Panc1 (cell line): ENCODE results near the gene INVS. TPM values are rescaled to one million over a fixed set of nuclear protein-coding genes. Genes with fewer than 3 reads are reported as not detected.

Source experiments
- ATAC-seq: fragments of 200-7000 bp; cut with Tn5 transposase; 2 replicates; pipeline ENCODE4 v1.9.1; 2020; ENCODE audit warnings: mild to moderate bottlenecking, moderate library complexity
- BruUV-seq: library from RNA; stranded (reverse); fragments of 400-500 nt; replicated peaks from 2 replicates; lab custom pipeline; 2021; lab: Mats Ljungman, UMichigan
- CTCF ChIA-PET: fragments of 300-600 bp; sonication (Branson Sonifier 250); formaldehyde crosslinking; loops from one replicate; lab custom pipeline; 2022; ENCODE audit warnings: antibody characterized with exemption; lab: Charles Lee
- POLR2A ChIA-PET: fragments of 300-600 bp; sonication (Branson Sonifier 250); formaldehyde crosslinking; loops from one replicate; lab custom pipeline; 2022; ENCODE audit warnings: antibody characterized with exemption; lab: Charles Lee
- DNase-seq: peaks from one replicate; pipeline ENCODE4 v3.0.0-alpha.2; 2010; ENCODE audit warnings: low read depth, low spot score
- H3K27ac ChIP-seq: 2 replicates; pipeline ENCODE4 v1.5.1; 2011; ENCODE audit warnings: mild to moderate bottlenecking, low read length, inconsistent platforms
- H3K27me3 ChIP-seq: fragments of 200-500 bp; sonication (Bioruptor generic); 2 replicates; pipeline ENCODE4 v1.6.0; 2014; ENCODE audit warnings: low read length, inconsistent platforms; ENCODE audit not compliant: control insufficient read depth, insufficient read depth
- H3K36me3 ChIP-seq: fragments of 200-500 bp; sonication (Bioruptor generic); 2 replicates; pipeline ENCODE4 v1.5.1; 2014; ENCODE audit warnings: inconsistent platforms, mild to moderate bottlenecking, low read length, moderate library complexity; ENCODE audit not compliant: control insufficient read depth, insufficient read depth
- H3K4me1 ChIP-seq: 2 replicates; pipeline ENCODE4 v1.5.1; 2011; ENCODE audit warnings: inconsistent platforms, mild to moderate bottlenecking, low read length, moderate library complexity; ENCODE audit not compliant: control insufficient read depth, insufficient read depth
- H3K4me3 ChIP-seq, 2 experiments: 2 replicates each; pipeline ENCODE4 v1.5.1; 2011 to 2012; ENCODE audit warnings: low read depth in 2 of 2, low read length in 2 of 2, mild to moderate bottlenecking in 2 of 2, inconsistent platforms in 1 of 2, moderate library complexity in 1 of 2
- H3K9me3 ChIP-seq: fragments of 200-500 bp; sonication (Bioruptor generic); 2 replicates; pipeline ENCODE4 v1.5.1; 2014; ENCODE audit warnings: low read depth, mild to moderate bottlenecking, inconsistent platforms, low read length, moderate library complexity; ENCODE audit not compliant: control insufficient read depth, insufficient read depth
- POLR2AphosphoS5 ChIP-seq: IDR thresholded peaks from 2 replicates; pipeline ENCODE4 v1.6.1; 2012; ENCODE audit warnings: mild to moderate bottlenecking, low read depth, low read length, moderate library complexity
- SIN3A ChIP-seq: IDR thresholded peaks from 2 replicates; pipeline ENCODE4 v1.6.1; 2012; ENCODE audit warnings: low read depth, mild to moderate bottlenecking, low read length, moderate library complexity, borderline replicate concordance; ENCODE audit not compliant: insufficient read depth
- TCF7L2 ChIP-seq: IDR thresholded peaks from 2 replicates; pipeline ENCODE4 v1.6.1; 2011; ENCODE audit warnings: mild to moderate bottlenecking, low read depth, low read length, inconsistent platforms
- in situ Hi-C: cut with HindIII; loops from 2 replicates; pipeline ENCODE4 v1.10.0; 2016; ENCODE audit warnings: low sequenced_read_pairs, low pct_unique_long_range_greater_than_20kb
- intact Hi-C: fragments of 100-400 bp; cut with micrococcal nuclease; formaldehyde crosslinking; loops from one replicate; pipeline ENCODE4 v1.10.0; 2022; ENCODE audit not compliant: unreplicated experiment
- total RNA-seq: library from RNA; stranded (reverse); gene quantifications from one replicate; pipeline ENCODE4 v1.2.1, GENCODE V29; 2021; ENCODE audit not compliant: unreplicated experiment
- TF ChIP-seq, protein P1 (sequence below), 2 experiments: IDR thresholded peaks; 2 replicates each; pipeline ENCODE4 v1.6.1; 2011 to 2012; ENCODE audit warnings: low read depth in 2 of 2, control low read depth in 1 of 2, low read length in 1 of 2, mild to moderate bottlenecking in 1 of 2, moderate library complexity in 1 of 2; ENCODE audit not compliant: insufficient read depth in 1 of 2
- TF ChIP-seq, protein P2 (sequence below): fragments of 450-650 bp; IDR thresholded peaks from 2 replicates; pipeline ENCODE4 v1.5.1; 2017; ENCODE audit warnings: mild to moderate bottlenecking

The INVS gene
- total RNA-seq, 1 experiment from 2014 or later: 8.2 TPM

DNA sequence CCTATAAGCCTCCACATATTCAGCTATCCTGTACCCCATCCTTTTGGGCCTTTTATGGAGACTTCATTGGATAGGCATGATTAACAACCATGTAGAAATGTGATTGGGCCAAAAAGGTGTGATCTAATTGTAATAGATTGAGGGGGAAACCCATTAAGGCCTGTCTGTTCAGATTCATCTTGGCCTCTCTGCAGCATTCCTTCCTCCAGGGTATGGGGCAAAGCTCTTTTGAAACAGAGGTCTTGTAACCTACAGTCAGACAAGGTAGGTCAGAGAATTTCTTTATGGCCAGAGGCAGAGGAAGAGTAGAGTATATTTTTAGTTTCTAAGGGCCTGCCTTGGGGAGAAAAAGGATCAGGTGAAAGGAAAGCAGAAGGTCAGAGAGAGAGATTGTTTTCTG is 98.5 kb downstream of the INVS start:
- no peak overlapping the region for H3K4me3 ChIP-seq
- H3K9me3 ChIP-seq: no peaks in the 10 kb centered on the region
- H3K36me3 ChIP-seq: no peaks in the 10 kb centered on the region; the same call in 1 of the 2 replicates
- BruUV-seq: no TSS peak
- CTCF ChIA-PET: no interaction called here
- no peaks in the 10 kb centered on the region for H3K4me1 ChIP-seq
- H3K27ac ChIP-seq: no peak overlapping the region
- in situ Hi-C loops (no loop called here), intact Hi-C loops (loop anchor here (10.0 kb wide), 1 partner anchor 63 kb away; no protein-coding TSS in a partner anchor)
- ATAC-seq (no peak), DNase-seq (no peak)
- no peaks in the 10 kb centered on the region for H3K27me3 ChIP-seq
- TF ChIP-seq POLR2AphosphoS5 (no peak), TCF7L2 (no peak)
- POLR2A ChIA-PET: no interaction called here

DNA sequence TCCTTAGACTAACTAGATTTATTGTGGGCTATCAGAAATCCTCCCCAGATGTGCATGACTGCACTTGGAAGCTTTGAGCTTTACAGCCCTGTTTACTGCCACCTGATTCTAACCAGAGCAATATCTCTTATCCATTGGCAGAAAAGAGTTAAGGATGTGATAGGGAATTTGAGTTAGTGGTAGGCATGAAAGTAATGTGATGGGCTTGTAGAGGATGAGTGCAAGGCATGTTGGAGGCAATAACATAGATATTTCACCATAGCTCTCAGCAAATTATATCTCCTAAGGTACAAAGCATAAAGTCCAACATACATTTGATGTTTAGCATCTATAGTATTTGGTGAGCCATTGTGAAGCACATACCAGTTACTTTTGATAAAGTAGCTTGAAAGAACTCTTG is 103.8 kb downstream of the INVS start:
- POLR2A ChIA-PET: interaction anchor here (0.6 kb wide), 1 partner anchor 755 kb away, joined by 3 read pairs; no protein-coding TSS in a partner anchor
- Histone ChIP-seq H3K4me1 (no peaks in the 10 kb centered on the region), H3K4me3 (no peak overlapping the region), H3K9me3 (no peaks in the 10 kb centered on the region), H3K27ac (no peak overlapping the region), H3K36me3 (no peaks in the 10 kb centered on the region; the same call in 1 of the 2 replicates), H3K27me3 (no peaks in the 10 kb centered on the region)
- CTCF ChIA-PET: no interaction called here
- DNase-seq (no peak), ATAC-seq (no peak)
- TF ChIP-seq, protein P1, sequence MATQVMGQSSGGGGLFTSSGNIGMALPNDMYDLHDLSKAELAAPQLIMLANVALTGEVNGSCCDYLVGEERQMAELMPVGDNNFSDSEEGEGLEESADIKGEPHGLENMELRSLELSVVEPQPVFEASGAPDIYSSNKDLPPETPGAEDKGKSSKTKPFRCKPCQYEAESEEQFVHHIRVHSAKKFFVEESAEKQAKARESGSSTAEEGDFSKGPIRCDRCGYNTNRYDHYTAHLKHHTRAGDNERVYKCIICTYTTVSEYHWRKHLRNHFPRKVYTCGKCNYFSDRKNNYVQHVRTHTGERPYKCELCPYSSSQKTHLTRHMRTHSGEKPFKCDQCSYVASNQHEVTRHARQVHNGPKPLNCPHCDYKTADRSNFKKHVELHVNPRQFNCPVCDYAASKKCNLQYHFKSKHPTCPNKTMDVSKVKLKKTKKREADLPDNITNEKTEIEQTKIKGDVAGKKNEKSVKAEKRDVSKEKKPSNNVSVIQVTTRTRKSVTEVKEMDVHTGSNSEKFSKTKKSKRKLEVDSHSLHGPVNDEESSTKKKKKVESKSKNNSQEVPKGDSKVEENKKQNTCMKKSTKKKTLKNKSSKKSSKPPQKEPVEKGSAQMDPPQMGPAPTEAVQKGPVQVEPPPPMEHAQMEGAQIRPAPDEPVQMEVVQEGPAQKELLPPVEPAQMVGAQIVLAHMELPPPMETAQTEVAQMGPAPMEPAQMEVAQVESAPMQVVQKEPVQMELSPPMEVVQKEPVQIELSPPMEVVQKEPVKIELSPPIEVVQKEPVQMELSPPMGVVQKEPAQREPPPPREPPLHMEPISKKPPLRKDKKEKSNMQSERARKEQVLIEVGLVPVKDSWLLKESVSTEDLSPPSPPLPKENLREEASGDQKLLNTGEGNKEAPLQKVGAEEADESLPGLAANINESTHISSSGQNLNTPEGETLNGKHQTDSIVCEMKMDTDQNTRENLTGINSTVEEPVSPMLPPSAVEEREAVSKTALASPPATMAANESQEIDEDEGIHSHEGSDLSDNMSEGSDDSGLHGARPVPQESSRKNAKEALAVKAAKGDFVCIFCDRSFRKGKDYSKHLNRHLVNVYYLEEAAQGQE (IDR thresholded peaks at IDR 0.05; ENCODE audit: insufficient read depth in 1 of 2, low read depth in 2 of 2, low read length in 1 of 2): no peak
- TF ChIP-seq TCF7L2: no peak
- TF ChIP-seq SIN3A: no peak
- TF ChIP-seq POLR2AphosphoS5: no peak
- TF ChIP-seq, protein P2, sequence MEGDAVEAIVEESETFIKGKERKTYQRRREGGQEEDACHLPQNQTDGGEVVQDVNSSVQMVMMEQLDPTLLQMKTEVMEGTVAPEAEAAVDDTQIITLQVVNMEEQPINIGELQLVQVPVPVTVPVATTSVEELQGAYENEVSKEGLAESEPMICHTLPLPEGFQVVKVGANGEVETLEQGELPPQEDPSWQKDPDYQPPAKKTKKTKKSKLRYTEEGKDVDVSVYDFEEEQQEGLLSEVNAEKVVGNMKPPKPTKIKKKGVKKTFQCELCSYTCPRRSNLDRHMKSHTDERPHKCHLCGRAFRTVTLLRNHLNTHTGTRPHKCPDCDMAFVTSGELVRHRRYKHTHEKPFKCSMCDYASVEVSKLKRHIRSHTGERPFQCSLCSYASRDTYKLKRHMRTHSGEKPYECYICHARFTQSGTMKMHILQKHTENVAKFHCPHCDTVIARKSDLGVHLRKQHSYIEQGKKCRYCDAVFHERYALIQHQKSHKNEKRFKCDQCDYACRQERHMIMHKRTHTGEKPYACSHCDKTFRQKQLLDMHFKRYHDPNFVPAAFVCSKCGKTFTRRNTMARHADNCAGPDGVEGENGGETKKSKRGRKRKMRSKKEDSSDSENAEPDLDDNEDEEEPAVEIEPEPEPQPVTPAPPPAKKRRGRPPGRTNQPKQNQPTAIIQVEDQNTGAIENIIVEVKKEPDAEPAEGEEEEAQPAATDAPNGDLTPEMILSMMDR: no peak
- intact Hi-C loops (no loop called here), in situ Hi-C loops (no loop called here)
- BruUV-seq: no TSS peak

DNA sequence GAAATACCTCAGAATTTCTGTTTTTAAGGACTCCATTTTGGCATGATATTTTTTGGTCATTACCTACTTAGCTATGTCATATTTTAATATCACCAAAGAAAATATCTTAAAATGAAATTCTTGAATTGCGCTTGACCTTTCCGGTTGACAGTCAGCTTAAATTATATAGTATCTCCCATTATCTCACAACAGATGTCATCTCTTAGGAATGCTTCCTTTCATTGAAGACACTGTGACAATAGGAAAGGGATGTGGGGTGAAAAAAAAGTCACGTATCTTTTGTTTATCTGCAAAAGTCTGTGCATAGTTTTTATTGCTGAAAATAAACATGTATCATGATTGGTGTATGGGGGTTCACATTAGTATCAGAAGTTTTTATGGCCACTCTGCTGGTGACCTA is 105.8 kb downstream of the INVS start:
- Histone ChIP-seq H3K4me3 (no peak overlapping the region), H3K36me3 (no peaks in the 10 kb centered on the region; the same call in 1 of the 2 replicates), H3K9me3 (no peaks in the 10 kb centered on the region), H3K27ac (no peak overlapping the region), H3K27me3 (no peaks in the 10 kb centered on the region), H3K4me1 (no peaks in the 10 kb centered on the region)
- intact Hi-C loops (no loop called here), in situ Hi-C loops (no loop called here)
- no peak for DNase-seq
- ChIA-PET POLR2A (no interaction called here), CTCF (no interaction called here)
- no TSS peak for BruUV-seq
- no peak for ATAC-seq
- TF ChIP-seq TCF7L2: no peak
- no peak for TF ChIP-seq POLR2AphosphoS5
- TF ChIP-seq, protein P2: no peak
